Measurements from ENCODE around the gene ADGRB3.
"Not testable (repeated sequence)": the region's sequence is repeated elsewhere in the genome, so short reads cannot be mapped to it uniquely, and the experiment has no call there.

ADGRB3 gene

DNA sequence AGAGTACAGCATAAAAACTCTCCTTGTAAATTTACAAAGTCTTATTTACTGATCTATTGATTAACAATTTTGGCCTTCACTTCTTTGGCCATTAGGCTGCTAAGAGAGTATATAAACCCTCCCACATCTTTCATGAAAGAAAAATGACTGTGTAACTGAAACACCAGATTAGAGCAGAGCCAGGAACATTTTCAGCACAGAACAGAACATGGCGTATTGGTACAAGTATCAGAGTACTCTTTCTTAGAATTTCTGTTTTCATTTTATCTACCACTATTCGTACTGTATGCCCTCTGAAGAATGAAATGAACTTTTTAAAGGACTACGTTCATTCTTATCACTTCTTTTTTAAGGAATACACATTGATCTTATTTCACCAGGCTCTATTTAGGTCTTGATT, 550.2 kb downstream of the ADGRB3 start:
- in situ Hi-C loops (cut with MboI; ENCODE audit: low sequenced_read_pairs) = no loop called here

DNA sequence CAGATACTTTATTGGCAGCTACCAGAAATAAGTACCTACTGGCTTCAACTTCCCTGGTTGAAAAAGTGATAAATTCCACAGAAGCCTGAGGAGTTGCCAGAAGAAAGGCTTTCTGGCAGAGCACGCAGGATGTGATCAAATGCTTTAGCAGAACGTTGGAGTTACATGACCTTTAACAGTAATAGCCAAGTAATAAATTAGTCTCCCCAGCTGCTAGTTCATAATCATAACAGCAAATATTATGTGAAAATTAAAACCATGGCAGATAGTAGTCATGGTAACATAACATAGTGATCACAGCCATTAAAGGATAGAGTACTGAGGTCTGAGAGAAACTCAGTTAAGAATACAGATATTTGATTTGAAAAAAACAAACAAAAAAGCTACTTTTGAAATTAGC, 567.7 kb downstream of the ADGRB3 start:
- in situ Hi-C loops (cut with MboI; ENCODE audit: low sequenced_read_pairs) = no loop called here

DNA sequence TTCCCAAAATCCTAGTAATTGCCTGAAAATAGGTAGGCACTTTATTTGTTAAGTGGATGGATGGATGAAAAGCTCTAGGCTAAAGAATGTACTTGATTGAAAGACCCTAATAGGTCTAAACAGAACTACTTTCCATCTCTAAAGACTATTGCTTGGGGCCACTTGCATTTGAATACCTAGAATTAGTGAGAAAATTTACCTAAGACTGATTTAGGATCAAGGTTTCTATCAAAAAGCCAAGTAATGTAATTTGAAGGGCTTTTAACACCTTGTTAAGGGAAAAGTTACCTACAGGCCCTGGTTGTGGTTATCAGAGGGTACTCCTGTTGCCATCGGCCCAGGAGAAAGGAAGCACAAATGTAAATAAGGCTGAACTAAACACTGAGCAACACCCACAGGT, 581.0 kb downstream of the ADGRB3 start:
- in situ Hi-C loops (cut with MboI; ENCODE audit: low sequenced_read_pairs) = no loop called here

DNA sequence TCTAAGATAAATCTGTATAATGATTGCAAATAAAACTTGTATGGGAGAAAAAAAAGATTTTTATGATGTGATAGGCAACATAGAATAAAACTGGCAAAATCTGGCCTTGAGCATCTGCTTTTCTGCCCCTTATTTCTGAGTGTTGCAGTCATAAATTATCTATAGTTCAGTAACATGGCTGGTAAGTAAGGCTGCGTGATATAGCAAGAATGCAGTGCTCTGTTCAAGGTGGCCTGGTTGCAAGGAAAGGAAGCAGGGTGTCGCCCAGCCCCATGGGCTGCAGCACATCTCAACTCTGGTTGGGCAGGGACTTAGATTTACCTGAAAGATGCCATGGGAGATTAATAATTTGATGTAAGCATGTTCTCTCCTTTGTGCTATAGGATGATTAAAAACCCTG, 582.3 kb downstream of the ADGRB3 start:
- in situ Hi-C loops (cut with MboI; ENCODE audit: low sequenced_read_pairs) = no loop called here

DNA sequence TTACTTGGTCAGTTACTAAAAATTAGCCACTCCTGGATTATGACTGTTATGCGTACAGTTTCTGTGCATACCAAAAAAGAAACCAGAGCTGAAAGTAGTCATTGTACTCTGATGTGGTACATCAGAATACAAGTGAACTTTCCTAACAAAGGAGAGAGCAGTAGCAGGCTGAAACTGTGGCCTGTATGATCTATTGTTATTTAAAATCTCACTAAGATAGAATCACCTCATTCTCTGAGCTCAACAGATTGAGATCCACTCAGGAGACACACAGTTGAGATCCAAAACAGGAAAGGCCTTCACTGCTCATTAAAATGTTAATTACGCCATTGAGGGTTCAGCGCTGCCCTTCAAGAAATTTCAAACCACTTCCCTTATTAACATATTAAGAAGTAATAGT, 585.3 kb downstream of the ADGRB3 start:
- in situ Hi-C loops (cut with MboI; ENCODE audit: low sequenced_read_pairs) = no loop called here

DNA sequence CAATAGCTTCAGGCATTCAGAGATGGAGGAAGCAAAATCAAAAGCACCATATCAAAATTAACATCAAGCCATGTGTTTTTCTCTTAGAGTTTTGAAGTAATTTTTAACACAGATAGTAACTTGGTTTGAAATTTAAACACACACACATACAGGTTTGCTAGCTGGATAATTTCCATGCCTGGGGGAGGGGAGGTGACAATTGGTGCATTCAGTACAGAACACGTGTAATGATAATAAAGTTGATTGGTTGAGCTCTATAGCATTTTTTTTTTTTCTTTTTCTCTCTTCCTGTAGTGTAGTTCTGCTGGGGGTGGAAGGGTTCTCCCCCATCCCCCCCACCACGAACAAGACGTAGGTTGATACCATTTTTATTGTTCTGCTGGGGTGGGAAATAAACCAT, 596.9 kb downstream of the ADGRB3 start:
- in situ Hi-C loops (cut with MboI; ENCODE audit: low sequenced_read_pairs) = no loop called here

DNA sequence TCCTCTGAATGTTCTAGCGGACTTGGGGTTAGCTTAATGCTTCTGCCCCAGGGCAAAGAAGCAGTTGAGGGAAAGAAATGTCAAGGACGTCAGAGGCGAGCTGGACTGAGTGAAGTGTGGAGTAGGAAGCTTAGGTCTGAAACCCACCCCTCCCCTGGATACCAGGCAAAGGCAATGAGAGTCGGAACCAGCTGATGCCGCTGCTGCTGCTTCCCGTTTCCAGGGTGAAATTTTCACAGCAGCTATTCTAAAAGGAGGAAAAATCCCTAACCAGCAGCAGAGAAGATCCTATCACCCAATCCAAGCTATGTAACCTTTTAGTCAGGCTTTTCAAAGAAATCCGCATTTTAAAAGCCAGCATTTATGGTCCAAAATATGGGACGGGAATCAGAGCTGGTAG, 597.4 kb downstream of the ADGRB3 start:
- in situ Hi-C loops (cut with MboI; ENCODE audit: low sequenced_read_pairs) = no loop called here

DNA sequence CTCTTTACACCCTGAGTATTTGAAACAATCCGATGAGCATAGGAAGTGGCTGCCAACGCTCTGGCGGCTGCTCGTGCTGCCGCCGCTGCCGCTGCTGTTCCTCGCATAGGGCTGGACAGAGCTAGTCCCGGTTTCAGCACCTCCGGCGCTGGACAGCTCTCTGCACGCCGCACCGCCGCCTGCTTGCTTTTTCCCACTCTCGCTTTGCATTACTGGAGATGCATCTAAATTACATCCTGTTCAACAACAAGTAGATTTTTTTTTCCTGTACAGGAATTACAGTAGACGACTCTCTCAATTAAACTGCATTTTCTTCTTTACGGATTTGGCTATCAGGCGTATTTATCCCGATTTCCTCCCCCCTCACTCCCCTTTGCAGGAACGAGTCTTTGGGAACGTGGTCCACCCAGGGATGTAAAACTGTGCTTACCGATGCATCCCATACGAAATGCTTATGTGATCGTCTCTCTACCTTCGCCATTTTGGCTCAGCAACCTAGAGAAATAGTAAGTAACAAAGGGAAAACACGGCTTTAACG, 597.9 kb downstream of the ADGRB3 start:
- in situ Hi-C loops (cut with MboI; ENCODE audit: low sequenced_read_pairs) = no loop called here

DNA sequence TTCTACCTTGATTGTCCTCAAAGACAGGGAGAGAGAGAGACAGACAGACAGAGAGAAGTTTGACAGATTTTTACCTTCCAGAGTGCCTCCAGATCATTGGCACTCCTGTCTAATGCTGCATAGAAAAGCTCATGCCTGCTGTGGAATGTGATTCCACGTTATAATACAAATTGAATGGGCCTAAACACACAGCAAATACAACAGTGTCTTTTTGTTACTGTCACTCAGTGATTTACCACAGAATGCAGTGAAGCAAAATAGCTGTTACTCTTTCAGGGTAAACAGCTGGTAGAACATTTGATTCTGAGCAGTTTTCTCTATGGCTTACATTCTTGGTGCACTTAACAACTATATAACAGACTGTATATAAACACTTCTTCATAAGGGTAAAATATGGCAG, 603.0 kb downstream of the ADGRB3 start:
- in situ Hi-C loops (cut with MboI; ENCODE audit: low sequenced_read_pairs) = no loop called here

DNA sequence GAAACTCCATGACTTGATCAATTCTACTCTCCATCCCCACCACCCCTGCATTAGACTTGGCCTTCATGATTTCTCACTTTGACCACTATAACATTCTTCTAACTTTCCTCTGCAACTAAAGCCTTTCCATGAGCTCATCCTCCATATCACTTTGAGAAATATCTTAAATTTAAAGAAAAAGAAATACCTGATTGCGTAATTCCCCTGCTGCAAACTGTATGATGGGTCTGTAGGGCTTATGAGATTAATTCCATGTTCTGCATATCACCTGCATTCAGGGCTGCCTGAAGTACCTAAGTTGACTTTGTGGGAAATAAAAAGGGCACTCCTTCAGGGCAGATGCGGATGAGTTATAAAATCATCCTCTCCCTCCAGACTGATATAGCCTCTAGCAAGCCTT, 611.9 kb downstream of the ADGRB3 start:
- in situ Hi-C loops (cut with MboI; ENCODE audit: low sequenced_read_pairs) = no loop called here

DNA sequence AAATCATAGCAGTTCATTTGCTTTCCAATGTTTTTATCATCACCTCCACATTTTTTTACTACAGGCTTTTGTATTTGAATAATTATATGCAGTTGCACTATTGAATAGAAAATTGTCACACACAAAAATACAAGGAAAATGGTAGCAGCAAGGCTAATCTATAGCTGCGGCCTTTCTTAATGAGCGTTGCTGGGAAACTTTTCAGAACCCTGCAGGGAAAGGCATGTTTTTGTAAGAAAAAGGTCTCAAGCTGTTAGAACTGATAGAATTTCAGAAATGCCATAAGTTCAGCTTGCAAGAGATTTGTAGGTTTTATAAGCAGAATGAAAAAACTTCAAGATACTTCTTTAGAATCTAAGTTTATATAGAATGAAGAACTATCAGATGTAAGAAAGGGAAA, 625.9 kb downstream of the ADGRB3 start:
- in situ Hi-C loops (cut with MboI; ENCODE audit: low sequenced_read_pairs) = no loop called here

DNA sequence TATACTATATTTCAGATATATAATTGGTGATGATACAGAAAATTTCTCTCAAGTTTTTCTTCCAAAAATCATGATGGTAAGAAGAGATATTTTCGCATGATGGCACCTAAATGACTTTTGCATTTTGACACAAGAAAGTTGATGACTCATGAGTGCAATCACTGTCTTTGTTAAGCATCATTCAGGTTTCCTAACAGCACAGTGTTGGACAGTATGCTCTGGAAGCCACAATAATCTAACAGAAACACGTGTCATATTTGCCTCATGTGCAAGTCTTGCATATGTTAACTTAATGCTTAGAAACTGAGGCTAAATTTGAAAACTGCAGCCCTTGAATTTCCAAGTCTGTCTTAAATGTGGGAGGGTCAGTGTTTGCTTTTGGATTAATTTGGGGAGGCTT, 628.2 kb downstream of the ADGRB3 start:
- in situ Hi-C loops (cut with MboI; ENCODE audit: low sequenced_read_pairs) = no loop called here

DNA sequence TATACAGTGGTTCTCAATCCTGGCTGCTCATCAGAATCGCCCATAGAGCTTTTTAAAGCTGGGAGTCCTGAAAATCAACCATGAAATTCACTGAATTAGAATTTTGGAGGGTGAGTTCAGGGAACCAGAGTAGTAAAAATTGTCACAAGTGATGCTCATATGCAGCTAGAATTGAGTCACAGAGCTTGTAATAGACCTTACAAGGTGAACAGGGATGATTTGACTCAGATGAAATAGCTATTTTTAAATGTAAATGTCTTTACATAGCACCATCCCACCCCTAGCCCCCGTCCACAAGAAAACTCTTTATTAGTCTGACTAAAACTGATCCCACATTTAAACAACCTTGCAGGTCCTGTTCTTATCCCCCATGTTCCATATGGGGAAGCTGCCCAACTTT, 630.0 kb downstream of the ADGRB3 start:
- in situ Hi-C loops (cut with MboI; ENCODE audit: low sequenced_read_pairs) = no loop called here

DNA sequence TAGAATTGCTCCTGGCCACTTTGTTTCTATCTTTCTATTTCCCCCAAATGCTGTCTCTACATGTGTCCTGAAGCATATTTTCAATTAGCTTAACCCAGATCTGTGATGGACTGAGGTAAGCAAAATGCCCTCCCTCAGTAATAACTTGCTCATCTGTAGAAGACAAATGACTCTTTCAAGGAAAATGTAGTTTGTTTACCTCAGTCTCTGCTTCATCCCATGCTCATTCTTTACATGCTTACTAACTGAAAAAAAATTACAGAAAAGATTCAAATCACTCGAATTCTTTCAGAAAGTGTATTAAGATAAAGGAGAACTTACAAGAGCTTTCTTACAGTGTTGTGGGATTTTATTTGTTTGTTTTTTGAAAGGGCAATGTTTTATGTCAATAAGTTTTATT, 630.6 kb downstream of the ADGRB3 start:
- in situ Hi-C loops (cut with MboI; ENCODE audit: low sequenced_read_pairs) = no loop called here

DNA sequence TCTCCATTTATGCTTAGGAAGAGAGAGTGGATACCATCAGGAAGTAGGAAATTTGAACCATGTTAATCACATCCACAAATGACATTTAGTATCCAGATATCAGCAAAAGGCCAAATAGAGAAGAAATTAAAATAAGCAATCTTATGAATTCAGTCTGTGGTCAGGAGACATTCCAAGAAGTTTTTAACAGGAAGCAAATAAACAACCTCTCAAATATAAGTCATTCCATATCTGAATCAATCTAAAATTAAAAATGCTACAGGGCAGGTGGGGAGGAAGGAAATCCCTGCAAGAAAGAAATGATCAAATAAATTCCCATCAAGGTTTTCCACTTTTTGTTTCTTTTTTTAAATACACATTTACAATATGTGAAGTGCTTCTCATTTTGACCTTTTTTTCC, 641.1 kb downstream of the ADGRB3 start:
- in situ Hi-C loops (cut with MboI; ENCODE audit: low sequenced_read_pairs) = no loop called here

DNA sequence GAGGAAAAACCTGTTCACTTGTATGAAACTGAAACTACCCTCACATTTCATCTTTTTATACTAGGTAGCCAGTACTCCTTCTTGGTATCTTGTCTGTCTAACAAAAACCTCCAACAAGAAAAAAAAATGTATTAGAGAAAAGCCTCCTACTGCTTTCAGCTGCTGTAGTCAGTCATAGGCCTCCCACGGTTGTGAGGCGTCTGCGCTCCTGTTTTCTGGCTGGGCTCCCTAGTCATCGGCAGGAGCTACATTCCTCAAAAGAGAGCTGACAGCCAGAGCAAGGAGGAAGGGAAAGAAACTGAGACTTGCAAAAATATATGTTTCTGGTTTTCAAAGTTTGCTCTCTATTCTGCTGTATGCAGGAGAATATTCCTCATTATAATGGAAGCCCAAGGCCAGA, 644.7 kb downstream of the ADGRB3 start:
- in situ Hi-C loops (cut with MboI; ENCODE audit: low sequenced_read_pairs) = no loop called here

DNA sequence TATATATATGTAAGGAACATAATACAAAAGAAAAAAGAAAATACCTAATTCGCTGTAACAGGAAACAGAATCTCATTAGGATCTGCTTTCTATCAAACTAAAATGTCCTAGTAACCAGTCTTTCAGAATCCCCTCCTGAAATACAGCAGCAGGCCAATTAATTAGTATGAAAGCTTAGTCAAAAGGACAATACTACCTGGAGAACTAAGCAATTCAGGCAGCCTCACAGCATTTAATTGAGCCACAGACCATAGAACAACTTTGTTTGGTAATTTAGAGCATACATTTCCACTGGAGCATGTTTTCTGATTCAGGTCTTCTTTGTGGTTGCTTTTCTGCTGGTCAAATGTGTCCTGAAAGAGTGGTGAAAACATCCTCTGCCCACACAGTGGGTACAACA, 645.8 kb downstream of the ADGRB3 start:
- in situ Hi-C loops (cut with MboI; ENCODE audit: low sequenced_read_pairs) = no loop called here

DNA sequence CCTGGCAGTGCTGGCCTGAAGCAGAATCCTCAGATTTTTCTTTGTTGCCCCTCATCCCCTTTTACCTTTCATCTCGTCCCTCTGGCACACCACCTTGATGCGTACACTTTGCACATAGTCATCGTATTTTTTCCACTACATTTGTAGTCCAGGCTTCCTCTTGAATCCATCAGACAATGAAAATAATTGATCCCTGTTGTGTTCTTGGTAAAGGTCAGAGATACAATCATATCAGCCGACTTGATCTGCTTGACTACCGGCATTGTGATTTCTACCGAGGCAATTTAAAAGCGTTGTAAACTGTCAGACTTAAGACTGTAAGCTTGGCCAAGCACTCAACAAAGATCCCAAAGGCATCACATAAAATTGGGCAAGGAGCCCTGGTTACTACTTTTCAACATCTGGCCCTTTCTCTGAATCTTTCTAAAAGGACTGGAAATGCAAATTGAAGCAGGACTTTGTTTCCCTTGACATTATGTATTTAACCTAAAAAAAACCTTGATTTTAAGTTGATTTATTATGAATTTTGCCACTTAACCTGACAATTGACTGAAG, 649.2 kb downstream of the ADGRB3 start:
- in situ Hi-C loops (cut with MboI; ENCODE audit: low sequenced_read_pairs) = no loop called here

DNA sequence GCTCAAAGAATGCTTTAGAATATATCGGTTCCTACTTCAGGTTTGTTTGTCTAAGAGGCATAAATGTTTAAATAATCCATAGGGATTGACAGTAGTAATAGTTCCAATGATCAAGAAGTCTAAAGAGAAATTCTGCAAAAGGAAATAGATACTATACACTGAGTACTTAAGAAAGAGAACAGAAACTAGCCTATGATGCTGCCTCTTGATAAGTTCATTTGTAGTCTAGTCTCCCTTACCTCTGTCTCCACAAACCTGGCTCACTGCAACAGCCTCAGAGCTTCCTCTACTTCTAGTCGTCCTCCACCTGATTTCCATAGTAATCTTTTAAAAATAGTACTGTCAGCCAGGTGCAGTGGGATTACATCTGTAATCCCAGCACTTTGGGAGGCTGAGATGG, 650.0 kb downstream of the ADGRB3 start:
- in situ Hi-C loops (cut with MboI; ENCODE audit: low sequenced_read_pairs) = no loop called here

DNA sequence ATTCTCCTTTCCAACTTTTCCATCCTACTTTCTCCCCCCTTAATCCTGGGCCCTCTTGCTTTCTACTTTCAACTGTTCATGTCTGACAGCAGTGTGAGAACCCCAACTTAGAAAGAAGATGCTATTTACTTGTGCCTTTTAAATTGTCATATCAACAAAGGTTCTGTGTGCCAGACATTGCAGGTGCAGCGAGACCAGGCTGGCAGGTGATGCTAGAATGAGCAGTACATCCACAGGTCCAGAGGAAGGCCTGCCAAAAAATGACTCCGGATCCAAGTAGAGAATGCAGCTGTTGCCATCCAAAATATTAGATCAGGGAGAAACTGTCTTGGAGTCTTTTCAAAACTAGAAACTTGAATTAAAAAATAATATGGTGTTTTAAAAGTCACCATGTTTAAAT, 651.2 kb downstream of the ADGRB3 start:
- in situ Hi-C loops (cut with MboI; ENCODE audit: low sequenced_read_pairs) = no loop called here

DNA sequence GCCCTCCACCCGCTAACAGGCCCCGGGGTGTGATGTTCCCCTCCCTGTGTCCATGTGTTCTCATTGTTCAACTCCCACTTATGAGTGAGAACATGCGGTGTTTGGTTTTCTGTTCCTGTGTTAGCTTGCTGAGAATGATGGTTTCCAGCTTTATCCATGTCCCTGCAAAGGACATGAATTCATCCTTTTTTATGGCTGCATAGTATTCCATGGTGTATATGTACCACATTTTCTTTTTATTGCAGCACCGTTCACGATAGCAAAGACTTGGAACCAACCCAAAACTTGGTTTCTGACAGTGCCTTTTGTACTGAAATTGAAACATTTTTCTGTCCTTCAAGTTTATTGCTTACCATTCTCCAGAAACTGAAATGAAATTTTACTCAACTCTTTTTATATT, 653.1 kb downstream of the ADGRB3 start:
- in situ Hi-C loops (cut with MboI; ENCODE audit: low sequenced_read_pairs) = not testable (repeated sequence)

DNA sequence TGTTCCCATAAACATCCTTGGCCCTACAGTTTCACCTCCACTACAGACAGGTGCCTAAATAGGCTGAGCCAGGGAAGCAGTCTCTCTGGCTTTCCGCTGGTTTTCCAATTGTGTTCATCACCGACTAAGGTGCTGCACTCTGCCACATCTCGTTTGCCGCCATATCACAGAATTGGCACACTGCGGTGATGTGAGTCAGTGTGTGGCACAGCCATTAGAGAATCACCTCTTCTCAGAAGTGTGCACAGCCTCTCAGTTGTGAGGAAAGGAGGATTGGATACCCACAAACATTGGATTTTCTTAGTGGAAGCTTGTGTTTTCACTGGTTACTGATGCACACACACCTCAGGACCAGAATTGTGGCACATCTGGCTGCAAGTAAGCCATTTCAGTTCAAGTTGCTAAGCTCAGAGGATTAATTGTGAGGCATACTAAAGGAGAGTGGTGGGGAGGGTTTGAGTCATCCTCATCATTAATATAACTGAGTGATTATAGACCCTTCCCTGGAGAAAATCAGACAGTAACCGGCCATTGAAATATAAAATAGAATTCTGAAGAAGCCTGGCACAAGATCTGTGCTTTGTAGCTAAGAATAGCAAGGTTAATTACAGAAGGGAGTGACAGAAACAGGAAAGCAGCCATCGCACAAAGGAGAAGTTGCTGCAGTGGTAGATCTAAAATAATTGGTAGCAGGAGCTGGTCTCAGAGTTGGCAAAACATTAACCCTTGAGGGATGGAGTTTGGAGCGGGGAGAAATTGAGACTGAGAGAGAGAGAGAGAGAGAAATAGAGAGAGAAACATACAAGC, 654.8 kb downstream of the ADGRB3 start:
- in situ Hi-C loops (cut with MboI; ENCODE audit: low sequenced_read_pairs) = no loop called here

DNA sequence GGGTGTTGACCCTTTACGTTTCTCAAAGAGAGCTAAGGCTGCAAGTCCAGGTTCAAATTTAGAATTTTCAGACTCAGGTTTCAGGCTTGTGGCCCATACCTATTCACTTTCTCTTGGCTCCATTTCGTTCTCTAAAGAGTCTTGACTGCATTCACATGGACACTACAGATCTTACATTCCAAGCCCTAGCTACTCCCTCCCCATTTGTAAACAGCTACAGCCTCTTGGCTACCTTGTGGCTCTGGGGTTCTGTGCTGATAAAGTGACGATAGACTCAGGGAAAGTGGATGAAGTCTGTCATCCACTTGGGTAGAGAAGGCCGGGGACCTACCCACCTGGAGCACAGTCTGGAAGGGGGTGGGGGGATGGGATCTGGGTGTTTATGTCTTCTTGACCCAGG, 658.4 kb downstream of the ADGRB3 start:
- in situ Hi-C loops (cut with MboI; ENCODE audit: low sequenced_read_pairs) = no loop called here

All from HL-60/S4 treated with phorbol 12-myristate 13-acetate at 8.2 ng/mL for 4 days and 3 days (cell line).